NCI-H526 treated with DMSO at 0.1 percent for 48 hours (cell line): ENCODE measurements around the gene PRDM1.

ENCODE experiments used
- DNase-seq: peaks from one replicate; lab custom pipeline; 2025; lab: John Stamatoyannopoulos, UW

The PRDM1 gene

DNA sequence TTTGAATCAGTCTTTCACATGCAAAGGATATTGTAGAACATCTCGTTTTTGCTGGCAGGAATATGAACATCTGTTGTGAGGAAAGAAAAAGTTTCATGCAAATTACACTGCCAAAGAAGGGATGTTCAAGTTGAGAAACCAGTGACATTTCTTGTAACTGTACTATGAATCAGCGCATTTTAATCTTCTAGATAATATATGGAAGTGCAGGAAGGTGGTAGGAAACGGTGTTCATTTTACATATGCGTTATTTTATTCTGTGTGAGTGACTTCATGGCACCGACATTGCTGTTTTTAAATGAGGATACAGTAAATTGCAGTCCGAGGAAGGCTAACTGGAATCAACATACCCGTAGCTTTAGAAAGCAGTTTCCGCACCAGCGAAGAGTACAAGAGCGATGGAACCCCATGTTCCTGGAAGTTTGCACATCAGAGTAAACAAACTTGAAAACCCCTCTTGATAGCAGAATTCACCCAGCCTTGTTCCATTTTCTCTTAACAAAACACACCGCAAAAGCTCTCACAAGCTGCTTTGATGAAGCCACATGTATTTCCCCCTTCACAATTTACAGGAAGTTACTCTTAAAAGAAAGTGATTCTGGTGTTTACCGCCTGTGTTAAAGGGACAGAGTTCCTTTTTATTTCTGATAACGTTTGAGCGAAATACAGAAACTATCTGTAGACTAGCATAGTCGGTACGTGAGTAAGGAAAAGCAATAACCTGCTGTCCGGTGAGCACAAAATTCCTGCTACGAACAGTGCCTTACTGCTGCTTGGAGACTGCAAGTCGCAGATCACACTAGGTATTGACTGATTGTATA, 11.5 kb downstream of the PRDM1 start:
- DNase-seq = no peak

DNA sequence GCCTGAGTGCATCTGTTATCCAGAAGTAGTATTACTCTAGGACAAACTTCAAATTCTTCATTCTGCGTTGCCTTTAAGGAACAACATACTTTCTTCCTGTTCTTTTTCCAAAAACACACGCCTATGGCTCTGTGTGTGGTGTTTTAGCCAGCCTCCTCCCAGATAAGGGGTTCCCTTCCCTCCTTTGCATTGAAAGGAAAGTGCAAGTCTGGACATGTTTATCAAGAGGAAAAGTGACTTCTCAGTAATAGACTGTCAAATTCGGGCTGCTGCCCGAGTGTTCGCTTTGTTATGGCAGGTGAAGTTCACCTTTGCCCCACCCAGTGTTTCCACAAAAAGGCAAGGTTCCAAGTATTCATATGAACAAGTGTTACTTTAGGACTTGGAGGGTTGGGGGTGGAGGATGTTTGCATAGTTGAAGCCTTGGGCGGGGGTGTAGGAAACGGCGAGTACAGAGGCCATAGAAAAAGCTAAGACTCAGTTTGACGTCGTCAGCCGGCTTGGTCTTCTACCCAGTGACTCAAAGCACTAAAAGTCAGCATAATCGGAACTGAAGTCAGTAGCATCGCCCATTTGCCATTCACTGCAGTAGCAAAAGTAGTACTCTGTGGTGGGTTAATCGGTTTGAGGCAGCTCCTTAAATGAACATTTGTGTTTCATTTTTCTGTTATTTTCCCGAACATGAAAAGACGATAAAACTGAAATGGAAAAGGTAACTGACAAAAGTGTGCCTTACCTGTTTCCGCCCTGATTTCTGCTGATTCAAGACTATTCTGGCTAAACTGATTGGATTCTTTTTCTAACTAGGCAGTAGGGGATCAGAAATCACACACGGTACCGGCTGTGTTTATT, 12.5 kb downstream of the PRDM1 start:
- DNase-seq = no peak

DNA sequence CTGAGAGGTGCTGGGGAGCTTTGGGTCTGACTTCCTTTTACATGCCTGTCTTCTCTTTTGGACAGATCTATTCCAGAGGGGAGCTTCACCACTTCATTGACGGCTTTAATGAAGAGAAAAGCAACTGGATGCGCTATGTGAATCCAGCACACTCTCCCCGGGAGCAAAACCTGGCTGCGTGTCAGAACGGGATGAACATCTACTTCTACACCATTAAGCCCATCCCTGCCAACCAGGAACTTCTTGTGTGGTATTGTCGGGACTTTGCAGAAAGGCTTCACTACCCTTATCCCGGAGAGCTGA, 13.1 kb downstream of the PRDM1 start:
- DNase-seq = no peak

DNA sequence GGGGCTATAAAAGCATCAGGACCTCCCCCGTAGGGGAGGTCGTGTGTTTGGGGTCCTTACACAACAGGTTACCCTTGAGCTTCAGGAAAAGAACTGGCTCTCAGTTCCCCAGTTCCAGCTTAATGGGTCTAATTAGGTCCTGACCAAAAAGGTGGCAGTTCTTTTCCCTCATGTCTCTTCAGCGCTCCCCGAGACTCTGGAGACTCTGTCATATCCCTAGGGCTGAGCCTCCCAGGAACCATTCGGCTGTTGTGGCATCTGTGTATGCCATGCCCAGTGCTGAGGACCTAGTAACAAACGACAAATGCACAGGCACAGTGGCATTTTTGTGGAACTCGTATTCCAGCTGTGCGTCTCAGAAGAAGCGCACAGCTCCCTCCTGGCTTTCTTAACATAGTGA, 14.6 kb downstream of the PRDM1 start:
- no peak for DNase-seq

- DNase-seq = no peak
Observed at GRCh38 chr6:106101466-106101865, 15.3 kb downstream of the PRDM1 start.

- DNase-seq = no peak
Observed at GRCh38 chr6:106102034-106102433, 15.9 kb downstream of the PRDM1 start.

- no peak for DNase-seq
Observed at GRCh38 chr6:106102967-106103727, 17.0 kb downstream of the PRDM1 start.

DNA sequence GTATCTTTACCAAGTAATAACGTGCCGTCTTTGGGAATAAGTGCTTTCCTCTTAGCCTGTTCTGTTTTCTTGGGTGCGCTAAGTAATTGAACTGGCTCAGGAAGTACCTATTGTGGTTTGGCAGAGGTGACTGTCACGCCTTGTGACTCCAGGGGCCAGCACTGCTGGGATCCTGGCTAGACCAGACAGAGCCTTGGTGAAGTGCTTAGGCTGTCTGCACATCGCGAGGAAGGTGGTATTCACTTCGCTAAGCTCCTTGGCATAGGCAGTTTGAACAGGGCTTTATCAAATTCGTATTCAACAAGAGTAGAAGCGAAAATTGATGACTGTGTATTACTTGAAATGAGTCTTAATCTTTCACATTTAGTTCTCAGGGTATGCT, 17.6 kb downstream of the PRDM1 start:
- DNase-seq = no peak

GRCh38 chr6:106104476-106104875, 18.3 kb downstream of the PRDM1 start:
- no peak for DNase-seq

DNA sequence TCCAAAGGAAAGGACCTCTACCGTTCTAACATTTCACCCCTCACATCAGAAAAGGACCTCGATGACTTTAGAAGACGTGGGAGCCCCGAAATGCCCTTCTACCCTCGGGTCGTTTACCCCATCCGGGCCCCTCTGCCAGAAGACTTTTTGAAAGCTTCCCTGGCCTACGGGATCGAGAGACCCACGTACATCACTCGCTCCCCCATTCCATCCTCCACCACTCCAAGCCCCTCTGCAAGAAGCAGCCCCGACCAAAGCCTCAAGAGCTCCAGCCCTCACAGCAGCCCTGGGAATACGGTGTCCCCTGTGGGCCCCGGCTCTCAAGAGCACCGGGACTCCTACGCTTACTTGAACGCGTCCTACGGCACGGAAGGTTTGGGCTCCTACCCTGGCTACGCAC, 18.8 kb downstream of the PRDM1 start:
- DNase-seq = no peak

- no peak for DNase-seq
Observed at GRCh38 chr6:106105493-106105892, 19.4 kb downstream of the PRDM1 start.

DNA sequence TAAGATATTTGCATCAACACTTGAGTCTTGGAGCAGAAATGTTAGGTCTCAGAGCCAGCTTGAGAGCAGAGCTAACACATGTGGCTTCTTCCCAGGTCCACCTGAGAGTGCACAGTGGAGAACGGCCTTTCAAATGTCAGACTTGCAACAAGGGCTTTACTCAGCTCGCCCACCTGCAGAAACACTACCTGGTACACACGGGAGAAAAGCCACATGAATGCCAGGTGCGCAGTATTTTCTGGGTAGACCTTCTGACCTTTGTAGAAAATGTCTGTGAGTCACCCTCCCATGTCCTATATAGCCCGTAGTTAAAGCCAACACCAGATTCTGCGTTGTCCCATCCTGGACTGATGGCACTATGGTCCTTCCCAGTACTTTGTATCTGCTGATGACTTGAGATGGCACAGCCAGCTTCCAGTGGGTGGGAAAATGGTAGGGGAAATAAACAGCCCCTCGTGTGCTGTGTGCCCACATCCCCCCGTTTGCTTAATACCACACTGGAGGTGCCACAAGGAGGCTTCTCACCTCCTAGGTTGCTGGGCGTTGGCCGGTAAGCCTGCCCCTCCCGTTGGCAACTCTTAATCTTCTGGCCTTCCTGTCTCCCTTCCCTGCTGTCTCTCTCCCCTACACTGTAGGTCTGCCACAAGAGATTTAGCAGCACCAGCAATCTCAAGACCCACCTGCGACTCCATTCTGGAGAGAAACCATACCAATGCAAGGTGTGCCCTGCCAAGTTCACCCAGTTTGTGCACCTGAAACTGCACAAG, 20.3 kb downstream of the PRDM1 start:
- no peak for DNase-seq

DNA sequence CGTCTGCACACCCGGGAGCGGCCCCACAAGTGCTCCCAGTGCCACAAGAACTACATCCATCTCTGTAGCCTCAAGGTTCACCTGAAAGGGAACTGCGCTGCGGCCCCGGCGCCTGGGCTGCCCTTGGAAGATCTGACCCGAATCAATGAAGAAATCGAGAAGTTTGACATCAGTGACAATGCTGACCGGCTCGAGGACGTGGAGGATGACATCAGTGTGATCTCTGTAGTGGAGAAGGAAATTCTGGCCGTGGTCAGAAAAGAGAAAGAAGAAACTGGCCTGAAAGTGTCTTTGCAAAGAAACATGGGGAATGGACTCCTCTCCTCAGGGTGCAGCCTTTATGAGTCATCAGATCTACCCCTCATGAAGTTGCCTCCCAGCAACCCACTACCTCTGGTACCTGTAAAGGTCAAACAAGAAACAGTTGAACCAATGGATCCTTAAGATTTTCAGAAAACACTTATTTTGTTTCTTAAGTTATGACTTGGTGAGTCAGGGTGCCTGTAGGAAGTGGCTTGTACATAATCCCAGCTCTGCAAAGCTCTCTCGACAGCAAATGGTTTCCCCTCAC, 21.0 kb downstream of the PRDM1 start:
- no peak for DNase-seq

DNA sequence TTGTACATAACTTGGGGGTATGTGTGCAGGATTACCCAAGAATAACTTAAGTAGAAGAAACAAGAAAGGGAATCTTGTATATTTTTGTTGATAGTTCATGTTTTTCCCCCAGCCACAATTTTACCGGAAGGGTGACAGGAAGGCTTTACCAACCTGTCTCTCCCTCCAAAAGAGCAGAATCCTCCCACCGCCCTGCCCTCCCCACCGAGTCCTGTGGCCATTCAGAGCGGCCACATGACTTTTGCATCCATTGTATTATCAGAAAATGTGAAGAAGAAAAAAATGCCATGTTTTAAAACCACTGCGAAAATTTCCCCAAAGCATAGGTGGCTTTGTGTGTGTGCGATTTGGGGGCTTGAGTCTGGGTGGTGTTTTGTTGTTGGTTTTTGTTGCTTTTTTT, 22.0 kb downstream of the PRDM1 start:
- no peak for DNase-seq

GRCh38 chr6:106109029-106109428, 22.9 kb downstream of the PRDM1 start:
- DNase-seq = no peak

- no peak for DNase-seq
Observed at GRCh38 chr6:106110164-106110826, 24.2 kb downstream of the PRDM1 start.

DNA sequence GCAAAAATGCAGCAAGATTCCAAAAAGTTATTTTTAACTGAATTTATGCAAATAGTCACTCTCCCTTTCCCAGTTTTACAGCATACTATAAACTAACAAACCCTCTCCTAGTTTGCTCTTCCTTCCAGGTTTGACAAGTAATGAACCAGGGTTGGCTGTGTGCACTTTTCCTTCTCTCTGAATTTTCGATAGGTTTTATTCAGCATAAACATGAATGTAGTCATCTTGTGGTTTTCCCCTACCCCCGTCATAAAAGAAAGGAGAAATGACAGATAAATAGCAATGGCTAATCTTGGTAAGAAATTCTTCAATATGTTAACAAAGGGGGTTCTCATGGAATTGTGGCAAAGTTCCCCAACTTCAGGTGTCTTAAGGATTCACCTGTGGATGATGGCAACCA, 26.3 kb downstream of the PRDM1 start:
- no peak for DNase-seq

- DNase-seq = no peak
Observed at GRCh38 chr6:106113256-106113959, 27.3 kb downstream of the PRDM1 start.

DNA sequence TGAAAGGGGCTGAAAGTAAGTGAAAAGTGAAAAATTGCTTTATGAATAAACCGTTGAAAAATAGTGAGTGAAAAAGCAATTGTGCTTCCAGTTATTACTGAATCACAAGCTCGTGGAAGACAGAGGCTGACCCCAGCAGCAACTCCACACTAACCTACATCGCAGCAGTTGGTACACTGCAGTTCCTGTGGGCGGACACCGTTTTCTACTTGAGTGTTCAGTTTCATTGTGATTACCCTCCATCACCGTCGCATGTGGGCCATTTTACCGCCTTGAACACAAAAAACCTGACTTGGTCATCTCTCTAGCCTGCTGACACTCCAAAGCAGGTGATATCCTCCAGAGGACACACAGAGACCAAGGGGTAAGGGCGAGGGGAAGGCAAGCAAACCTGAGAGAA, 28.4 kb downstream of the PRDM1 start:
- no peak for DNase-seq

- DNase-seq = no peak
Observed at GRCh38 chr6:106115286-106115685, 29.1 kb downstream of the PRDM1 start.
